GM12865 (cell line): ENCODE results near the gene NR2F1-AS1.

Source experiments
- DNase-seq: peaks from one replicate; pipeline ENCODE4 v3.0.0; 2010; ENCODE audit warnings: low read depth
- H3K4me3 ChIP-seq: 2 replicates; pipeline ENCODE4 v1.5.1; 2011; ENCODE audit warnings: mild to moderate bottlenecking, low read depth, low read length, control low read depth
- CTCF ChIP-seq: IDR thresholded peaks from 2 replicates; pipeline ENCODE4 v1.5.1; 2011; ENCODE audit warnings: low read length, control low read depth, low read depth, inconsistent platforms; ENCODE audit not compliant: insufficient read depth; ENCODE audit errors: missing control alignments

NR2F1-AS1 gene

GRCh38 chr5:93573354-93574351 lies 7.4 kb downstream of the NR2F1-AS1 start:
- no peak overlapping the region for H3K4me3 ChIP-seq
- DNase-seq, result no peak

GRCh38 chr5:93572608-93573353 lies 8.2 kb downstream of the NR2F1-AS1 start:
- TF ChIP-seq CTCF, result no peak
- no peak for DNase-seq
- no peak overlapping the region for H3K4me3 ChIP-seq

More at GRCh38 chr5:93573354-93574351, 7.4 kb downstream of the NR2F1-AS1 start:
- no peak for TF ChIP-seq CTCF

DNA sequence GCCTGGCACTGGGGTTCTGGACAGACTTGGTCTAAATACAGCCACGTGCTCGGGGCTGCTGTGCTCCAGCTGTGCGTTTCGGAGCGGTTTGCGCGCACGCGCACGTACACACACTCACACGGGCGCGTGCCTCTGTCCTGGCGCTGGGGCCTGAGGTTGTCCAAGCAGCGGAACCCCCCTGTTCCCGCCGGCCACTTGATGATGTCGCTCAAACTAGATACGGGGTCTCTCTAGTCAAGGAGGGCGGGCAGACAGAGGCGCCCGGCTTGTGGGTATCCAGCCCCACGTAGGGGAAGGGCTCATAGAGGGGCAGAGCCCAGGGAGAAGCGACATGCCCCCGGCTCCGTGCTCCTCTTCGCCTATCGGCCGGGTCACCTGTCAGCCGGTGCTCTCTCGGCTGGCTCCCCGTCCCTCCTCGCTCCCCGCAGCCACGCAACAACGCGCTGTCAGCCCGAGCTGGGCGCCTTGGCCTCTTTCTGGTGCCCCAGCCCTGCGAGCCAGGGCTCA lies 8.9 kb downstream of the NR2F1-AS1 start:
- TF ChIP-seq CTCF, result no peak
- no peak for DNase-seq
- H3K4me3 ChIP-seq, result peak overlapping the region; percentile 45

DNA sequence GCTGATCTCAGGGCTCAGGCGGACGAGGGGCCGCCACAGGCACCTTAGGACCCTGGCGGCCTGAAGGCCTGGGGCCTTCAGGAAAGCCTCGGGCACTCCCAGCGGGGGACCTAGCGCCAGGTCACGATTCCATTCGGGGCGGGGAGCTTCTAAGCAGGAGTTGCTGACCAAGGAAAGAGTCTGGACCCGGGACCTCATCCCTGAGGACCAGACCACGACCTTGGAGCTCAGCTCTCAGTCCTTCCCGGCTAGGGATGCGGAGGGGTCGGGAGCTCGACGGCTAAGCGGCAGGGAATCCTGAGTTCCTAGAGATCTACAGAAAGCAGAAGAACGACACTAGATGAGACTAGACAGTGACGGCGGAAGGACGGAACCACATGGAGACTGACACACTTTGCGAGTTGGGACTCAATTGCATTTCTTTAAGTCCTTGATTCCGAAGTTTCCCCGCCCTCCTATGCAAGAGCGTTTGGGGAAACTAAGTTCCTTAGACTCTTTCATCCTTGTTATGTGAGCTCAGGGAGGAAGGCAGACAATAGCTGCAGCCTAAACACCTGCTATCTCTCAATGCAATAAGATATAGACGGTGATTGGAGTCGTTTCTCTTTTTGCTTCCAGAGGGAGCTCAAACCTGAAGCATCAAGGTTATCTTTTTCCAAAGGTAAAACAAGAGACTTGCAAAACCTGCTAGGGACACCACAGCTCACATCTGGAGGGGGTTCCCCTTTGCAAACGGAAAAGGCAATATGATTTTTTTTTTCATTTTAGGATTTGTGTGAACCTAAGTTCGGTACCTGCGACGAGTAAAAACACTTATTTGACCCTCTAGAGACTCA lies 9.7 kb downstream of the NR2F1-AS1 start:
- no peak for TF ChIP-seq CTCF

GRCh38 chr5:93570294-93571113 lies 10.5 kb downstream of the NR2F1-AS1 start:
- no peak for TF ChIP-seq CTCF
- no peak overlapping the region for H3K4me3 ChIP-seq
- DNase-seq, result no peak

More for the DNA sequence above, 9.7 kb downstream of the NR2F1-AS1 start:
- H3K4me3 ChIP-seq, result peak overlapping the region; percentile 45
- DNase-seq, result no peak
